ENCODE results near the gene HDAC3. TPM values are rescaled to one million over a fixed set of nuclear protein-coding genes. Genes with fewer than 3 reads are reported as not detected.

The HDAC3 gene
- total RNA-seq, 1 donor from 2014 or later, result 28.9 TPM

GRCh38 chr5:141664733-141665461 is 28.2 kb upstream of the HDAC3 start:
- DNase-seq (peak; percentile 86), ATAC-seq (peak; percentile 86)
- intact Hi-C loops (cut with micrococcal nuclease), result no loop called here

DNA sequence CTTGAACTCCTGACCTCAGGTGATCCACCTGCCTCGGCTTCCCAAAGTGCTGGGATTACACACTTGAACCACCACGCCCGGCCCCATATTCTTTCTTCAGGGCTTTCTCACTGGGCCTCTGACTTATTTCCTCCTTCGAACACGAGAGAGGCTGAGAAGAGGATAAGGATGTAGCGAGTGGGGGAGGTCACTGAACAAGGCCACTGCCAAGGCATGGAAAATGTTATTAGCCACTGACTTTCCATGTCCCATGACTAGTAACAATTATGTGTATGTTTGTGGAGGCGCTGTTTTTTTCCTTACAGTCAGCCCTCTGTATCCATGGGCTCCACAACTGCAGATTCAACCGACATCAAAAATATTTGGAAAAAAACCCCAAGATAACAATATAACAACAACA is 26.9 kb upstream of the HDAC3 start:
- intact Hi-C loops (cut with micrococcal nuclease), result no loop called here
- no peak for DNase-seq
- no peak for ATAC-seq

- DNase-seq, result no peak
- intact Hi-C loops (cut with micrococcal nuclease), result no loop called here
- no peak for ATAC-seq
Observed at GRCh38 chr5:141662028-141662427, 25.4 kb upstream of the HDAC3 start.

DNA sequence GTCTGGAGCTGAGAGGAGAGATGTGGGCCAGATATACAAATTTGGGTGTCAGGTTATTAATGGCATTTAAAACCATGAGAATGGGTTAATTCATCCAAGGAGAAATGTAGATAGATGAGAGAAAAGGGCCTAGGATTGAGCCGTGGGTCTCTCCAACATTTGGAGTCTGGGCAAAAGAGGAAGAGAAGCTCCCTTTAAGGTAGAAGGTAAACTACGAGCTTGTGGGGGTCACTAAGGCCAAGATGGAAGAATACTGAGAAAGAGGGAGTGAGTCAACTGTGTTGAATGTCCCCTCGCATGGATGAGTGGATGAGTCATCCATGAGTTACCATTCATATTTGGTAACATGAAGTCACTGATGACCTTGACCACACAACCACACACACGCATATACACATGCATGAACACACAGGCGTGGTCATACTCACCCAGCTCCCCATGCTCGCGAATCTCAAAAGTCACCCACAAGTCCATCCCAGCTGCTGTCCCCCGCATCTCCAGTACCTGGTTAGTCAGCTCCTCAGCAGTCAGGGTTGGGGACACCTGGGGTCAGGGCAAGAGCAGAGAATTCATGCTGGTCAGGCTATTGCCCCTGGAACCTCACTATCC is 21.4 kb upstream of the HDAC3 start:
- no peak for ATAC-seq
- no peak for DNase-seq
- intact Hi-C loops (cut with micrococcal nuclease), result no loop called here

- ATAC-seq (no peak), DNase-seq (no peak)
- intact Hi-C loops (cut with micrococcal nuclease), result no loop called here
Observed at GRCh38 chr5:141657404-141657803, 20.8 kb upstream of the HDAC3 start.

DNA sequence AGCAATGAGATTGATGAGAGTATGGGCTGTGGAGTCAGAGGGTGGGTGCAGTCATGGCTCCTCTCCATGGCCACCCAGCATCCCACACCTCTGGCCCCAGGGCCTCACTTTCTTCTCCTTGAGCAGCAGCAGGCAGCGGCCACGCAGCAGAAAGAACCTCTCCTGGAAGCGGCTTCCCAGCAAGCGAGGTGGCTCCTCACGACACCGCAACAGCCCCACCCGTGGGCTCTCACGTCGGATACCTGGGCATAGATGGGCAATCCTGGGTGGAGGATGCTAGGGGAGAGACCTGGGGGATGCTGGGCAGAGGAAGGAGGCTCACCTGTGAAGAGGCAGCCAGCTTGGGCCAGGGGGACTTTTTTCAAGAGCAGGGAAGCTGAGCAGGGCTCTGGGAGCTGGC is 19.7 kb upstream of the HDAC3 start:
- DNase-seq (no peak), ATAC-seq (no peak)
- intact Hi-C loops (cut with micrococcal nuclease), result no loop called here

- no peak for ATAC-seq
- intact Hi-C loops (cut with micrococcal nuclease), result no loop called here
Observed at GRCh38 chr5:141655020-141655419, 18.4 kb upstream of the HDAC3 start.

GRCh38 chr5:141654298-141654697 is 17.6 kb upstream of the HDAC3 start:
- no peak for ATAC-seq
- no peak for DNase-seq
- intact Hi-C loops (cut with micrococcal nuclease), result no loop called here

More at GRCh38 chr5:141655020-141655419, 18.4 kb upstream of the HDAC3 start:
- no peak for DNase-seq

DNA sequence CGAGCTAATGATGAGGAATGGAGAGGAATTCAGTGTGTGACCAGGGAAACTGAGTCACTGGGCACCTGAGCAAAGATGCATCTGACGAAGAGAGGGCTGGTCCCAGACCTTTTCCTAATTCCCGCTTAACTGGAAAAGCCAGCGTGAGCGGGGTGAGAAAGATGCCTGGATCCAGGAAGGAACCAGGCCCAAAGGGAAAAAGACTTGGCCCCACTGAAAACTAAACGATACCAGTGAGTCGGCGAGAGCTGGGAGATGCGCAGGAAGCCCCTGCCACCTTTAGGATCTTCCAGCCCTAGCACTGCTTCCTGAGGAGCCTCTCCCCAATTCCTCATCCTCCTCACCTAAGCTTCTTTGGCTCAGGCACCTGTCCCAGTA is 15.1 kb upstream of the HDAC3 start:
- DNase-seq (no peak), ATAC-seq (no peak)
- intact Hi-C loops (cut with micrococcal nuclease), result no loop called here

- peak; percentile 91 for DNase-seq
- intact Hi-C loops (cut with micrococcal nuclease), result no loop called here
Observed at GRCh38 chr5:141650851-141651727, 14.4 kb upstream of the HDAC3 start, which contains the start of gene FCHSD1. Gene FCHSD1, minus strand, starts transcription at chr5:141651418. Its CDS starts 50 bp downstream, at chr5:141651368.

DNA sequence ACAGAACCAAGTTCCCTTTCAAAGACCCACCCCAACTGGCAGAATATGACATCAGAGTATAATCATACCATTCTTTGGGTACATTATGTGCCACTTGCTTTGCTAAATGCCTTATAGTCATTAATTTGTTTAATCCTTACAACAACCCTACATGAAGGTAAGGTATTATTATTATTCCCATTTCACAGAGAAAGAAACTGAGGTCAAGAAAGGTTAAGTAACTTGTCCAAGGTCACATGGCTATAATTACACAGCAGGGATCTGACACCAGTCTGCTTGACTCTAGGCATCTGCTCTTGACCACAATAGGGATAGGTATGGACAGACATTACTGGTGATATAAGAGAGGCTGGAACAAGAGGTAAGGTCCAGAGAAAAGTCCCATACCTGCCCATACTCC is 13.3 kb upstream of the HDAC3 start:
- DNase-seq, result no peak
- intact Hi-C loops (cut with micrococcal nuclease), result no loop called here

More at GRCh38 chr5:141650851-141651727, 14.4 kb upstream of the HDAC3 start, which contains the start of gene FCHSD1:
- ATAC-seq, result peak; percentile 96

DNA sequence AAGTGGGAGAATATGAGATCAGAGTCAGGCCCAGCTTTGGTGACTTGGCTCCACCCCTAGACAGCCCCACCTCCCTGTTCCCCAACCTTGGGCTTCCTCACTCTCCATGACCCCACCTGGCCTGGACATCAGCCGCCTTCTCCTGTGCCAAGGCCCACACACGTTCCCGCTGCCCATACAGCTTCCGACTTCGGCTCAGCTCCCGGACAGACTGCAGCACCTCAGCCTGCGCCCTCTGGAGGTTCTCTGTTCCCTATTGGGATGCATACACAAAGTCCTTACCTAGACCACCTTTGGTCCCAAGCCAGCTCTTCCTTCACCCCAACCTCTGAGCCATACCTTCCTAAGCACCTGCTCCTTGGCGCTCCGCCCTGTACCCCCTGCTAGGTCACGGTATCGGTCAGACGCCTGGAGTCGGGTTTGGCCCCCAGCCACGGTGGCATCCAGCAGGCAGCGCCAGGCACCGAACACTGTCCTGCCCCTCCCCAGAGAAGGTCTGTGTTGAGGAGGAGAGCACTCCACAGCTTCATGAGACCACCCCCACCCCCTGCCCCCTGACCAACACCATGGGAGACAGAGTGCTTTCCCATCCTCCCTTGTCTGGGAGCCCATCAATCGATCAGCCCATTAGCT is 12.5 kb upstream of the HDAC3 start:
- DNase-seq (no peak), ATAC-seq (no peak)
- intact Hi-C loops (cut with micrococcal nuclease), result no loop called here

More for the DNA sequence above, 13.3 kb upstream of the HDAC3 start:
- ATAC-seq, result no peak

DNA sequence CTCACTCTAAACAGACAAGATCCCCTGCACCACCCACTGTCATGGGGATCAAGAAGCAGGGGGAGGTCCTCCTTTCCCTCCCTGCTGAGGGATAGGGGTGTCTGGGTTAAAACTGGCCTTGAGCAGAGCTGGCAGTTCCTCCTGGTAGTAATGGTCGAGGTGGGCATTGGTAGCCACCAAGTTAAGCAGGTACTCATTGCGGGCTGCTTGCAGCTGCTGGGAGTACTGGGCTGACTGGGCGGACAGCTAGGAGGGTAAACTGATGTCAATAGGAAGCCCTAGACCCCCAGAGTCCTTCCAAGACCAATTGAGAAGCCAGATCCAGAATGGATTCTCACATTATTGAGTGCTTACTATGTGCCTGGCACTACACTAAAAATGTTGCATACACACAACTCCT is 11.2 kb upstream of the HDAC3 start:
- no peak for ATAC-seq
- no peak for DNase-seq
- intact Hi-C loops (cut with micrococcal nuclease), result no loop called here

DNA sequence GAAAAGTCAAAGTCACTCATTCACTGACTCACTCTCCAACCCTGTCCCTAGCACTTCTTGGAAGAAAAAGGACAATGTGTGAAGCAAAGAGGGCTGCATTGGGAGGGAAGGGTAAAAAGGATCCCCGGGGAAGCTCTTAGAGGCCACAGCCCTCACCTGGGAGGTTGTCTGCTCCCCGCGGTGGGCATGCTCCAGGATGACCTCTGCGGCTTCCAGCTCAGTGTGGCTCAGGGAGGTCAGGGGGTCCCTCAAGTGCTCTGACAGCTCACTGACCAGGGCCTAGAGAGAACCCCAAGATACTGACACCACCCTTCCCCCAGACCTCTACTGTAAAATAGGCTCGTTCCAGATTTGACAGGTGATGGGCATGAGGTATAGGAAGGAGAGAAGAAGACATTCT is 10.6 kb upstream of the HDAC3 start:
- intact Hi-C loops (cut with micrococcal nuclease), result no loop called here
- ATAC-seq (no peak), DNase-seq (no peak)

GRCh38 chr5:141646026-141646425 is 9.4 kb upstream of the HDAC3 start:
- DNase-seq (no peak), ATAC-seq (no peak)
- intact Hi-C loops (cut with micrococcal nuclease), result no loop called here

GRCh38 chr5:141641634-141642267 is 5.1 kb upstream of the HDAC3 start:
- no peak for ATAC-seq
- intact Hi-C loops (cut with micrococcal nuclease), result no loop called here
- DNase-seq, result no peak

DNA sequence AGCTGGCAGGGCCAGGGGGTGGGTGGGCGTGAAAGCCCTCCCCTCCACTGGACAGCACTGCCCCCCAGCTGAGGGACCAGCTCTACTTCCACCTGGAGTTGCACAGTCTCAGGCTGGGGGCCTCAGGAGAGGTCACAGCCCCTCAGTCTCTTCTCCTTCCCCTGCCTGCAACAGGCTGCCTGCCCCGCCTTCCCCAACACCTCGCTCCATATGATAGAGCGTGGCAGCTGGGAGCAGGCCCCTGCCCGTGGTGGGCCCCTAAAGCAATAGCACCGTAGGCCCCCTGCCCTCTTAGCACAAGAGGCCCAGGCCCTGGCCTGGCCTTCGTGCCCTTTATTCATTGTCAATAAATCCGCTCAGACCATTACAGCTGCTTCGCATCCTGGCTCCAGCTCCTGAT is 4.0 kb upstream of the HDAC3 start:
- intact Hi-C loops (cut with micrococcal nuclease), result no loop called here
- ATAC-seq, result no peak
- no peak for DNase-seq

DNA sequence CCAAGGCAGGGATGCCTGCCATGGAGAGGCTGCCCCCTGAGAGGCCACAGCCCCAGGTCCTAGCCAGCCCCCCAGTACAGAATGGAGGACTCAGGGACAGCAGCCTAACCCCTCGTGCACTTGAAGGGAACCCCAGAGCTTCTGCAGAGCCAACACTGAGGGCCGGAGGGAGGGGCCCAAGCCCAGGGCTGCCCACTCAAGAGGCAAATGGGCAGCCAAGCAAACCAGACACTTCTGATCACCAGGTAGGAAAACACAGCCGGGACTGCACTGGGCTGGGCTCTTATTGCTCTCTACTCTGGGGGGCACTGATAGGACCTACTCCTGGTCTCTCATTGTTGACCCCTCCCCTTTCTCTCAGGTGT is 3.4 kb upstream of the HDAC3 start:
- ATAC-seq (no peak), DNase-seq (no peak)
- intact Hi-C loops (cut with micrococcal nuclease), result no loop called here

GRCh38 chr5:141639357-141640050 is 2.9 kb upstream of the HDAC3 start:
- no peak for DNase-seq
- ATAC-seq, result no peak
- intact Hi-C loops (cut with micrococcal nuclease), result no loop called here
